GM10248 (cell line): Measurements from ENCODE around the gene RERE.
"Not testable (repeated sequence)": the region's sequence is repeated elsewhere in the genome, so short reads cannot be mapped to it uniquely, and the experiment has no call there.

ENCODE experiments used
- CTCF ChIA-PET: fragments of 300-600 bp; sonication (Branson Sonifier 250); formaldehyde crosslinking; extraction: SDS; loops from one replicate; lab custom pipeline; 2021; ENCODE audit warnings: antibody characterized with exemption; lab: Yijun Ruan, JAX
- POLR2A ChIA-PET: fragments of 350-650 bp; sonication (Branson Sonifier 250); formaldehyde crosslinking; extraction: SDS; loops from one replicate; lab custom pipeline; 2020; ENCODE audit warnings: antibody characterized with exemption; lab: Yijun Ruan, JAX
- DNase-seq: peaks from one replicate; pipeline ENCODE4 v3.0.0; 2012; ENCODE audit errors: extremely low spot score
- TF ChIP-seq, protein P1 (sequence below): IDR thresholded peaks from 2 replicates; pipeline ENCODE4 v1.5.1; 2012; ENCODE audit warnings: mild to moderate bottlenecking, low read depth; ENCODE audit errors: extremely low read depth, missing control alignments, control extremely low read depth

RERE gene

DNA sequence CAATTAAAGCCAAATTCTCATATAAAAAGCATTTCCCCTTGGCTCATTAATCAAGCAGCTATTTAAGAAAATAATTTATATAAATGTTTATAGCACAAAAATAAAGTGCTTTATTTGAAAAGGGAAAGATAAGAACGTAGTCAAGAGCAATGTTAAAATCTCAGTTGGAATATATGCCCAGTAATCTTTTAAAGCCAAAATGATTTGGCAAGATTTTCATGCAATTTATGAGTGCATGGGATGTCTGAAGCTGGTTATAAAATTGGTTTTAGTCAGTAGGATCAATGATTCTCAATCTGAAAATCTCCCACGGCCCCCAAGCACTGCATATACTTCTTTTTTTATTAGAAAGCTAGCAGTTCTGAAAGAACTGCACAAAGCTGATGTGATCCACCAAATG, 188.8 kb downstream of the RERE start:
- CTCF ChIA-PET = interaction anchor here (0.9 to 2.0 kb wide), 6 partner anchors 9 to 220 kb away, joined by 3 to 6 read pairs (median 3); no protein-coding TSS in a partner anchor
- POLR2A ChIA-PET = interaction anchor here (0.6 kb wide), 1 partner anchor 11 kb away, joined by 7 read pairs; no protein-coding TSS in a partner anchor
- DNase-seq = no peak
- TF ChIP-seq, protein P1, sequence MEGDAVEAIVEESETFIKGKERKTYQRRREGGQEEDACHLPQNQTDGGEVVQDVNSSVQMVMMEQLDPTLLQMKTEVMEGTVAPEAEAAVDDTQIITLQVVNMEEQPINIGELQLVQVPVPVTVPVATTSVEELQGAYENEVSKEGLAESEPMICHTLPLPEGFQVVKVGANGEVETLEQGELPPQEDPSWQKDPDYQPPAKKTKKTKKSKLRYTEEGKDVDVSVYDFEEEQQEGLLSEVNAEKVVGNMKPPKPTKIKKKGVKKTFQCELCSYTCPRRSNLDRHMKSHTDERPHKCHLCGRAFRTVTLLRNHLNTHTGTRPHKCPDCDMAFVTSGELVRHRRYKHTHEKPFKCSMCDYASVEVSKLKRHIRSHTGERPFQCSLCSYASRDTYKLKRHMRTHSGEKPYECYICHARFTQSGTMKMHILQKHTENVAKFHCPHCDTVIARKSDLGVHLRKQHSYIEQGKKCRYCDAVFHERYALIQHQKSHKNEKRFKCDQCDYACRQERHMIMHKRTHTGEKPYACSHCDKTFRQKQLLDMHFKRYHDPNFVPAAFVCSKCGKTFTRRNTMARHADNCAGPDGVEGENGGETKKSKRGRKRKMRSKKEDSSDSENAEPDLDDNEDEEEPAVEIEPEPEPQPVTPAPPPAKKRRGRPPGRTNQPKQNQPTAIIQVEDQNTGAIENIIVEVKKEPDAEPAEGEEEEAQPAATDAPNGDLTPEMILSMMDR = no peak

DNA sequence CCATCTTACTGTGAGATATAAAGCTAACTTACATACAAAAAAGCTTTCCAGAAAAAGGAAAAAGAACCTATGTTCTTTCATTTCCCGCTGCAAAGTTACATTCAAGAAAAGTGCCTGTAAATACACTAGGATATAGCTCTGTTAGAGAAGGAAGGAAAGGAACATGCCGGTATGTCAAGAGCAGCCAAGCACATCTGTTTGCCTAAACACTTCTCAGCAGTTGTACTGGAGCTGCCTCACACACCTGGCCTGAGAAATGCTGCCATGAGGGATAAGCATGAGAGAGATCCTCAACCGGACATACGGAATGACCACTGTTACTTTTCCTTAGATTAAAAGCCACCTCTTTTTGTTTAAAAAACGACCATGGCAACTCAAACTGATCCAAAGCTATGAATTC, 189.7 kb downstream of the RERE start:
- CTCF ChIA-PET = interaction anchor here (1.0 to 2.0 kb wide), 9 partner anchors 10 to 99 kb away, joined by 3 to 6 read pairs (median 4); no protein-coding TSS in a partner anchor
- POLR2A ChIA-PET = no interaction called here
- TF ChIP-seq, protein P1 = no peak
- no peak for DNase-seq

- CTCF ChIA-PET = interaction anchor here (0.9 to 1.7 kb wide), 6 partner anchors 11 to 65 kb away, joined by 3 to 5 read pairs (median 4); no protein-coding TSS in a partner anchor
- POLR2A ChIA-PET = no interaction called here
- TF ChIP-seq, protein P1 = no peak
- no peak for DNase-seq
Measured at GRCh38 chr1:8625981-8626898, 191.2 kb downstream of the RERE start.

- CTCF ChIA-PET = interaction anchor here (0.9 to 1.2 kb wide), 3 partner anchors 41 to 64 kb away, joined by 3 to 4 read pairs (median 3); no protein-coding TSS in a partner anchor
- POLR2A ChIA-PET = no interaction called here
- TF ChIP-seq, protein P1 = no peak
- no peak for DNase-seq
Measured at GRCh38 chr1:8625491-8625890, 191.9 kb downstream of the RERE start.

GRCh38 chr1:8623651-8624192, 193.7 kb downstream of the RERE start:
- CTCF ChIA-PET = interaction anchor here (0.8 to 1.3 kb wide), 2 partner anchors 23 to 28 kb away, joined by 3 read pairs; no protein-coding TSS in a partner anchor
- POLR2A ChIA-PET = not testable (repeated sequence)

GRCh38 chr1:8621785-8622348, 195.6 kb downstream of the RERE start:
- CTCF ChIA-PET = interaction anchor here (0.7 to 1.5 kb wide), 4 partner anchors 13 to 105 kb away, joined by 3 to 9 read pairs (median 3); no protein-coding TSS in a partner anchor
- POLR2A ChIA-PET, DNase-seq: not testable (repeated sequence)

More at GRCh38 chr1:8623651-8624192, 193.7 kb downstream of the RERE start:
- not testable (repeated sequence) for DNase-seq

DNA sequence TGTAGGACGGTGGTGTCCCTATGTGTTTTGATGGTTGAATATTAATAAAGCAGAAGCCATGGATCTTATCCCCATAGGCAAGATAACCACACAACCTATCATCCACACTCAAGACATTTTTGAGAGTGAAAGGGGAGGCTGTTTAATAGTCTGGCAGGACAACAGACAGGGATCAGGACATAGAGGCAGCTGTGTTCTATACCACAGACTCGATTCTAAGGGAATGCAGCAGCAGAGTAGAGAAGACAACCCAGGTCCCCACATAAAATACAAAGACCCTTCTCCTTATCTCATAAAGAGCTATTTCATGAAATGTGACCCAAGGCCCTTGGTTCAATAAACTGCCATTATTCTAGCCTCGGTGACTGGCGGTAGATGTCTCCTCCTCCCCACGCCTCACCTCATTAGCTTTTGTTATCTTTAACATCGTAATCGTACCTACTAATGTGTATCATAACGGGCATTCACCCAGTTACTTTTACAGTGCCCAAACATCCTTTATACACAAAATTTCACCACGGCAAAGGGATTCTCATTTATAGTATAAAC, 196.3 kb downstream of the RERE start:
- POLR2A ChIA-PET, DNase-seq: not testable (repeated sequence)
- CTCF ChIA-PET = interaction anchor here (0.7 to 1.5 kb wide), 4 partner anchors 12 to 106 kb away, joined by 3 to 9 read pairs (median 3); no protein-coding TSS in a partner anchor

DNA sequence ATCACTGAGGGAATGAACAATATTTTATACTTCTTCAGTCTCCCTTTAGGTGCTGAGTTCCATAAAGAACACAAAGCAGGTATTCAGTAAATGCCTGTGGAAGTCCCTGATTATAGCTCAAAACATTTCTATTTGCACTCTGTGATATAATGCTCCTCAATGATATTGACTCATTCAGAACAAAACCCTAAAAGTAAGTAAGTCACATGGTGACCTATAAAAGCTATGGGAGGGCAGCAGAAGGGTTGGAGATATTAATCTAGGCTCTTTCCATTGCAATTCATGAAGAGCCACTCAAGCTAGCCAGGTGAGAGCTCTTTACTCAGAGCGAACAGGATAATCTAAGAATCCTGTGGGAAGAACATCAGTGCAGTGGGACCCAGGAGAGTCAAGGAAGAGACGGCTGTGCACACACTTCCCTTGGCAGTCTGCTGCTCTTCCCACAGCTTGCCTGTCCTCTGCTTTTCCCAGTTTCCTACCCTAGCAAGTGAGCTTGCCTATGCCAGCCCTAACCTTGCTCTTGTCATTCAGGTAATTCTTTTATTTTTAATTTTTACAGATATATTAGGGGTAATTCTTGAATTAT, 197.4 kb downstream of the RERE start:
- POLR2A ChIA-PET, DNase-seq: not testable (repeated sequence)
- CTCF ChIA-PET = interaction anchor here (0.8 to 1.5 kb wide), 2 partner anchors 51 to 52 kb away, joined by 3 read pairs; no protein-coding TSS in a partner anchor

GRCh38 chr1:8619419-8619818, 198.0 kb downstream of the RERE start:
- DNase-seq, POLR2A ChIA-PET: not testable (repeated sequence)
- CTCF ChIA-PET = interaction anchor here (0.8 to 1.5 kb wide), 2 partner anchors 51 to 53 kb away, joined by 3 read pairs; no protein-coding TSS in a partner anchor

DNA sequence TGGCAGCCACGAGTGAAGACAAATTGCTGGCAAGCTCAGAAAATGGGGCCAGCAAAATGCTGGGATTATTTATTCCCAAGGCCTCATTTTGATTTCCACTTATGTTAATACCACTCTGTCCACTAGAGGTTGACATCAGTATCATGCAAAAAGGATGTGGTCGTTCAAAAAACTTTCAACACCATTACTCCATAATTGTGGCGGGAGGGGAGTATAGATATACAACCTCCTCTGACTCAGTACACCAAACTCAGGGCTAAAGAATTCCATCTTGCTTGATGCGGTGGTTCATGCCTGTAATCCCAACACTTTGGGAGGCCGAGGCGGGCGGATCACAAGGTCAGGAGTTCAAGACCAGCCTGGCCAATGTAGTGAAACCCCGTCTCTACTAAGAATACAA, 200.6 kb downstream of the RERE start:
- DNase-seq, CTCF ChIA-PET, POLR2A ChIA-PET: not testable (repeated sequence)
